Trophoblast cell (in vitro differentiated cells and primary cell): ENCODE measurements around the gene NFIB.

Experiments
- DNase-seq, 2 donors: peaks; one replicate each; pipeline ENCODE4 v3.0.0-alpha.2; 2016
- H2AFZ ChIP-seq: 2 replicates; pipeline ENCODE4 v1.6.1; 2013; ENCODE audit warnings: low read length, moderate library complexity, mild to moderate bottlenecking; ENCODE audit not compliant: insufficient read depth, poor library complexity
- H2AK5ac ChIP-seq: 2 replicates; pipeline ENCODE4 v1.6.1; 2013; ENCODE audit warnings: mild to moderate bottlenecking, low read length
- H2BK120ac ChIP-seq: 2 replicates; pipeline ENCODE4 v1.6.1; 2013; ENCODE audit warnings: low read length, mild to moderate bottlenecking, moderate library complexity; ENCODE audit not compliant: insufficient read depth, poor library complexity
- H2BK12ac ChIP-seq: 2 replicates; pipeline ENCODE4 v1.6.1; 2013; ENCODE audit warnings: mild to moderate bottlenecking, low read length, moderate library complexity
- H2BK5ac ChIP-seq: 2 replicates; pipeline ENCODE4 v1.6.1; 2013; ENCODE audit warnings: low read length, low read depth, moderate library complexity, mild to moderate bottlenecking; ENCODE audit not compliant: poor library complexity
- H3K14ac ChIP-seq: 2 replicates; pipeline ENCODE4 v1.6.1; 2013; ENCODE audit warnings: mild to moderate bottlenecking, low read length
- H3K18ac ChIP-seq: 2 replicates; pipeline ENCODE4 v1.6.1; 2013; ENCODE audit warnings: mild to moderate bottlenecking, low read length
- H3K23ac ChIP-seq: 2 replicates; pipeline ENCODE4 v1.6.1; 2013; ENCODE audit warnings: low read length
- H3K27ac ChIP-seq: 2 replicates; pipeline ENCODE4 v1.5.1; 2013; ENCODE audit warnings: low read depth, mild to moderate bottlenecking, inconsistent platforms, low read length, moderate library complexity
- H3K27me3 ChIP-seq: 2 replicates; pipeline ENCODE4 v1.6.1; 2013; ENCODE audit warnings: inconsistent platforms, mild to moderate bottlenecking, low read length, moderate library complexity; ENCODE audit not compliant: insufficient read depth
- H3K36me3 ChIP-seq, 2 experiments: 1 replicate in 1 of 2; 2 replicates in 1 of 2; pipeline ENCODE4 v1.6.1; 2013; ENCODE audit warnings: low read length in 2 of 2, mild to moderate bottlenecking in 2 of 2, moderate library complexity in 1 of 2; ENCODE audit not compliant: insufficient read depth in 2 of 2, control insufficient read depth in 1 of 2
- H3K4ac ChIP-seq: 2 replicates; pipeline ENCODE4 v1.6.1; 2013; ENCODE audit warnings: low read depth, mild to moderate bottlenecking, low read length, moderate library complexity
- H3K4me1 ChIP-seq, 2 experiments: 1 replicate in 1 of 2; 2 replicates in 1 of 2; pipeline ENCODE4 v1.6.1; 2013; ENCODE audit warnings: low read length in 2 of 2, mild to moderate bottlenecking in 2 of 2, moderate library complexity in 1 of 2; ENCODE audit not compliant: insufficient read depth in 2 of 2, control insufficient read depth in 1 of 2
- H3K4me2 ChIP-seq: 2 replicates; pipeline ENCODE4 v1.6.1; 2013; ENCODE audit warnings: inconsistent platforms, mild to moderate bottlenecking, low read length, moderate library complexity
- H3K4me3 ChIP-seq: 2 replicates; pipeline ENCODE4 v1.5.1; 2013; ENCODE audit warnings: mild to moderate bottlenecking, low read depth, low read length, inconsistent platforms
- H3K79me1 ChIP-seq: one replicate; pipeline ENCODE4 v1.6.1; 2013; ENCODE audit warnings: low read length
- H3K79me2 ChIP-seq: 2 replicates; pipeline ENCODE4 v1.6.1; 2013; ENCODE audit warnings: low read length, mild to moderate bottlenecking; ENCODE audit not compliant: control insufficient read depth, insufficient read depth, poor library complexity
- H3K9ac ChIP-seq: 2 replicates; pipeline ENCODE4 v1.6.1; 2013; ENCODE audit warnings: mild to moderate bottlenecking, low read length
- H3K9me3 ChIP-seq: 2 replicates; pipeline ENCODE4 v1.6.1; 2013; ENCODE audit warnings: low read depth, mild to moderate bottlenecking, control low read depth, inconsistent platforms, low read length; ENCODE audit not compliant: insufficient read depth
- H4K12ac ChIP-seq: 2 replicates; pipeline ENCODE4 v1.6.1; 2013; ENCODE audit warnings: low read depth, mild to moderate bottlenecking, low read length, moderate library complexity
- H4K8ac ChIP-seq: 2 replicates; pipeline ENCODE4 v1.6.1; 2013; ENCODE audit warnings: low read depth, mild to moderate bottlenecking, low read length, moderate library complexity
- H4K91ac ChIP-seq: one replicate; pipeline ENCODE4 v1.6.1; 2013; ENCODE audit warnings: low read depth, mild to moderate bottlenecking, low read length, moderate library complexity
- WGBS: extraction: QIAGEN DNeasy Blood & Tissue Kit; methylation state at CpG from one replicate; pipeline ENCODE4 v1.1.7; 2013; ENCODE audit warnings: missing lambda C conversion rate; ENCODE audit not compliant: insufficient read length, insufficient coverage; ENCODE audit errors: extremely low coverage; 5-methylcytosine and 5-hydroxymethylcytosine counted together

NFIB gene

DNA sequence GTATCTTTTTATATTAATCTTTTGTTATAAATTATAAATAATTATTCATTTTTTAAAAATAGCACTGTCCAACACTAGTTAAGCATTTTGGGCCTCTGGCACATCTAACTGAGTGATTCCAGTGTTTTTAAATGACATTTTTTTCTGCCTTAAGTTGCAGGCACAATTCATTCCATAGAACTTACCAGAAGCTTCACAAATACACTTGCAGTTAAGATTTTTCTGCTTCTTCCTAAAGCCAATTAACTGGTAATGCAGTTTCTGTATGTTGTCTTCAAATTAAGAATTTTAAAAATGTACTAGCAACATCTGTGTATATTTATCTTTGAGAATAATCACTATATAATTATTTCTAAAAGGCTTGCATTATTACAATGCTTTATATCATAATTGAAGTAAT lies 11.2 kb upstream of the NFIB start:
- Histone ChIP-seq H3K79me1 (peaks cover 9% of the 10 kb centered on the region), H3K14ac (no peak overlapping the region), H2BK120ac (no peak overlapping the region), H3K4me3 (no peak overlapping the region), H3K4me1 (no peaks in the 10 kb centered on the region), H3K23ac (no peak overlapping the region), H4K8ac (no peak overlapping the region), H2BK5ac (no peak overlapping the region), H3K4ac (no peak overlapping the region), H3K9ac (no peak overlapping the region), H2AK5ac (no peak overlapping the region), H2AFZ (no peak overlapping the region), H3K9me3 (no peaks in the 10 kb centered on the region), H3K27ac (no peak overlapping the region), H4K12ac (no peak overlapping the region), H3K27me3 (no peaks in the 10 kb centered on the region), H3K4me2 (no peak overlapping the region), H3K36me3 (no peaks in the 10 kb centered on the region), H3K18ac (no peak overlapping the region), H2BK12ac (no peak overlapping the region), H4K91ac (no peak overlapping the region), H3K79me2 (peaks cover 8% of the 10 kb centered on the region)
- no peak for DNase-seq

DNA sequence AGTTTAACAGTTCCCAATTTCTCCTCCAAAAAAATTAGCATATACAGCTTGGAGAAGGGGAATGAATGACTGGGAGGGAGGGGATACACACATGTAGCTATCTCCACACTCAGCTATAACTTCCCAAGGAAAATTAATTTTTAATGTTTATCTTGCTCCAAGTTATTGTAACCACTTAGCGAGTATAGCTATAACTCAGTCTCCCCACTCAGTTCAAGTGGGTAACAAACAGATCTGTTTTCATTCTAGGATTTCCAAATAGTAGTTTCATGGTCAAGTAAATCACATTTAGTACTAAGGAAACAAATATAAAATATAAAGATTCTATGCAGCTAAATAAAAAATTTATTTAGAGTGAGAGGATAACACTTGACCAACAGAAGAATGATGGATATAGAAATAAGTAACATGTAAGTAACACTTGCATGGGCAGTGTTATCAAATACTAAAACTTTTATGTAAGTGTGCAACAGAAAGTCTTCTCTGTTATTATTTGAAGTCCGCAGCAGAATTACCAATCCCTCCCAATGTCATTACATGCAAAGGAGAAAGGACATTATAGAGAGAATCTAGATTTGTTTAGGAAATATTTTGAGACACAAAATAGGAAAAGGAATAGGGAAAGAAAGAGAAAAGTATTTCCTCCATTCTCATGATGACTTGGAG lies 10.2 kb upstream of the NFIB start:
- Histone ChIP-seq H4K8ac (no peak overlapping the region), H3K27me3 (no peaks in the 10 kb centered on the region), H4K91ac (no peak overlapping the region), H3K79me2 (peaks cover 8% of the 10 kb centered on the region), H3K4ac (no peak overlapping the region), H3K18ac (no peak overlapping the region), H3K4me3 (no peak overlapping the region), H2AFZ (no peak overlapping the region), H2BK5ac (no peak overlapping the region), H3K4me1 (no peaks in the 10 kb centered on the region), H3K23ac (no peak overlapping the region), H2BK120ac (no peak overlapping the region), H2BK12ac (no peak overlapping the region), H3K79me1 (peaks cover 9% of the 10 kb centered on the region), H4K12ac (no peak overlapping the region), H2AK5ac (no peak overlapping the region), H3K36me3 (no peaks in the 10 kb centered on the region), H3K9ac (no peak overlapping the region), H3K14ac (no peak overlapping the region), H3K9me3 (no peaks in the 10 kb centered on the region), H3K4me2 (no peak overlapping the region), H3K27ac (no peak overlapping the region)
- DNase-seq = no peak
- WGBS = no CpG with 5 or more reads among the region's 2 CpGs

DNA sequence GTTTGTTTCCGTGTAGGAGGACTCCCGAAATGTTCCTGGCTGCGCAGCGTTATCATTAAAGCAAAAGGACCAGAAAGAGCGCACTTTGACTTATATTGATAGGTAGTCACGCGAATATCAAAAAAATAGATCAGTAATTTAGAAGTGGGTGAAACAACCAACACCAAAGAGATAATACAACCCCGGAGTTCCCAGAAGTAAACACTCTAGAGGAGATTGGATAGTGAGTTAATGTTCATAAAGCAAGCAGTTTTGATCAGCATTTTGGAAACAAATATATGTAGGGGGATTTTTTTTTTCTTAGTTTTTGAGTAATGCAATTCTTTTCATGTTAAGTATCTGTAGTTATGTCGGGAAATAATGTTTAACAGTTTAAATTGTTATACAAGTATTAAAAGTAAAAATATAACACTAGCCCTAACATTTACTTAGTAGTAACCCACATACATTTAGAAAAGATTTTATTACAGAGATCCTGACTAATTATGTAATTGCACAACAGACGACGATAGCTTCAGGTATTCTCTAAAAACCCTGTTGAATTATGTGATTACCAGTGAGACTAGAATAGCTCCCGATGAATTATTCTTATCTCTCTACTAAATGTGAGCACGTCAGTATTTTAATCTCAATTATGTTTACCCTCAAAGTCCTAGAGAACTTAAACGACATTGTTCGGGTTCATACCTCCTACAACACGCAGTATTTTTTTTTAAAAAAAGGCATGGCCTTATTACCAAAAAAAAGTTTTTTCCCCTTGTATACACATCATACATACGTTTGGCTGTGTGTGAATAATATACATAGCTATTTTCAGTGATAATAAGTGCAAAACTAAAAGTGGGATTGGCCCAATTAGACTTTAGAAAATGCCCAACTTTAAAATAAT lies 9.4 kb upstream of the NFIB start:
- peak overlapping the region; percentile 98 for H2BK5ac ChIP-seq
- no peaks in the 10 kb centered on the region for H3K27me3 ChIP-seq
- peak overlapping the region; percentile 59 for H3K27ac ChIP-seq
- peak overlapping the region; percentile 84 for H2BK12ac ChIP-seq
- peak overlapping the region; percentile 99 for H4K8ac ChIP-seq
- H3K4me3 ChIP-seq = peak overlapping the region; percentile 82
- no peaks in the 10 kb centered on the region for H3K9me3 ChIP-seq
- H2BK120ac ChIP-seq = peak overlapping the region; percentile 99
- H3K23ac ChIP-seq = no peak overlapping the region
- H3K36me3 ChIP-seq = no peaks in the 10 kb centered on the region
- H3K4me1 ChIP-seq = no peaks in the 10 kb centered on the region
- H3K14ac ChIP-seq = peak overlapping the region; percentile 99
- H3K79me2 ChIP-seq = peaks cover 8% of the 10 kb centered on the region
- H2AK5ac ChIP-seq = no peak overlapping the region
- peak overlapping the region; percentile 86 for H3K4me2 ChIP-seq
- H3K4ac ChIP-seq = peak overlapping the region; percentile 79
- no CpG with 5 or more reads among the region's 17 CpGs for WGBS
- H3K9ac ChIP-seq = peak overlapping the region; percentile 76
- H3K18ac ChIP-seq = peak overlapping the region; percentile 98
- peak overlapping the region; percentile 98 for H2AFZ ChIP-seq
- peak overlapping the region; percentile 98 for H4K12ac ChIP-seq
- H4K91ac ChIP-seq = peak overlapping the region; percentile 97
- DNase-seq = peak; percentile 14 to 23
- peaks cover 9% of the 10 kb centered on the region for H3K79me1 ChIP-seq

DNA sequence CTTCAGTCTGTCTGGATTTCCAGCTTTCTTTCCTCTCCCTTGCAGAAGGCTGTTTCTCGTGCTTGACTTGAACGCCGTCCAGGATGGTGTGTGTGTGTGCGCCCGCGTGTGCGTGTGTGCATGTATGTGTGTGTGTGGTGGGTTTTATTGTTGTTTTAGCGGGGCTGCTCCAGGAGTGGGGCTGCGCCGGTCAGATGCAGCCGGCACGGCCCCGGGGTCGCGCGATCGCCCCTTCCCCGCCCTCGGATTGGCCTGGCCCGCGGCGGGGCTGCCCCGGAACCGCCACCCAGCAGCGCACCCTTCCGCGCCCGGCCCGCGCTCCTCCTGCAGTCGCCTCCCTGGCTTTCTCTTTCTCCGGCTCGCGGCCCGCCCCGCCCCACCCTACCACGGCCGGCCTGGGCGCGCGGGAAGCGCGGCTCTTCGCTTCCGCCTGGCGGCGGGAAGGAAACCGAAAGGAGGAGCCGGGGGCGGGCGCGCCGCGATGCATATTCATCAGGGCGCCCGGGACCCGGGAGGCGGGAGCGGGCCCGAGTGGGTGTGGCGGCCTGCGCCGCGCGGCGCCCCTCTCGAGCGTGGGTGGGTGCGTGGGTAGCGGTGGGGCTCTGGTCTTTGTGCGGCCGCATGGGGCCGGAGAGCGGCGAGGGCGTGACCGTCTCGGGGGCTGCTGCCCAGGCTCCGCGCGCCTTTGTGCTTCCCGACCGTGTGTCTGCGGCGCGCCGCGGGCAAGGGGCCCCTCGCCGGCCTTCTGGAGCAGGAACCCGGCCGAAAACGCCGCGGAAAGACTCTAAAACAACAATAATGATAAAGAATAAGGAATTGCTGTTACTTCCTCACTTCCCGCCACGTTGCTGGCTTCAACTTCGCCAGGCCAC lies 8.5 kb upstream of the NFIB start:
- peak overlapping the region; percentile 88 for H3K27ac ChIP-seq
- H3K14ac ChIP-seq = peak overlapping the region; percentile 99
- H3K23ac ChIP-seq = no peak overlapping the region
- peak overlapping the region; percentile 99 for H2BK120ac ChIP-seq
- DNase-seq = peak; percentile 92 to 95
- H4K12ac ChIP-seq = peak overlapping the region; percentile 98
- peak overlapping the region; percentile 79 for H3K4ac ChIP-seq
- peaks cover 9% of the 10 kb centered on the region for H3K79me1 ChIP-seq
- peak overlapping the region; percentile 99 for H2AFZ ChIP-seq
- no peaks in the 10 kb centered on the region for H3K27me3 ChIP-seq
- H3K4me2 ChIP-seq = peak overlapping the region; percentile 86
- peak overlapping the region; percentile 98 for H3K18ac ChIP-seq
- peak overlapping the region; percentile 82 for H3K4me3 ChIP-seq
- H2BK12ac ChIP-seq = peak overlapping the region; percentile 84
- H4K8ac ChIP-seq = peak overlapping the region; percentile 99
- H2AK5ac ChIP-seq = peak overlapping the region; percentile 74
- no peaks in the 10 kb centered on the region for H3K4me1 ChIP-seq
- WGBS = no CpG with 5 or more reads among the region's 98 CpGs
- H3K9ac ChIP-seq = peak overlapping the region; percentile 88
- H3K79me2 ChIP-seq = peaks cover 8% of the 10 kb centered on the region
- peak overlapping the region; percentile 98 for H2BK5ac ChIP-seq
- H4K91ac ChIP-seq = peak overlapping the region; percentile 97
- H3K36me3 ChIP-seq = no peaks in the 10 kb centered on the region
- no peaks in the 10 kb centered on the region for H3K9me3 ChIP-seq
